GM19372 (cell line): Measurements from ENCODE around the gene MAP3K4.

Experiments
- ATAC-seq: cut with Tn5 transposase; IDR thresholded peaks from one replicate; pipeline ENCODE4 v1.9.1; 2021; ENCODE audit warnings: mild to moderate bottlenecking, low read depth, moderate library complexity; ENCODE audit not compliant: unreplicated experiment

MAP3K4 gene

GRCh38 chr6:161137839-161138542, 146.4 kb downstream of the MAP3K4 start:
- ATAC-seq = no peak

GRCh38 chr6:161138543-161139303, 147.2 kb downstream of the MAP3K4 start:
- no peak for ATAC-seq

GRCh38 chr6:161139304-161139765, 147.8 kb downstream of the MAP3K4 start:
- no peak for ATAC-seq

- no peak for ATAC-seq
These were observed 148.4 kb downstream of the MAP3K4 start for GRCh38 chr6:161139766-161140553.

GRCh38 chr6:161140554-161140875, 148.9 kb downstream of the MAP3K4 start:
- no peak for ATAC-seq

GRCh38 chr6:161141173-161141572, 149.6 kb downstream of the MAP3K4 start:
- ATAC-seq = no peak

- ATAC-seq = no peak
These were observed 151.4 kb downstream of the MAP3K4 start for GRCh38 chr6:161142957-161143296.

- no peak for ATAC-seq
These were observed 152.3 kb downstream of the MAP3K4 start for GRCh38 chr6:161143663-161144430.

GRCh38 chr6:161150136-161150535, 158.6 kb downstream of the MAP3K4 start:
- ATAC-seq = no peak

- ATAC-seq = no peak
These were observed 159.0 kb downstream of the MAP3K4 start for GRCh38 chr6:161150566-161150965.

GRCh38 chr6:161151059-161151645, 159.6 kb downstream of the MAP3K4 start:
- ATAC-seq = no peak

GRCh38 chr6:161151660-161152526, 160.3 kb downstream of the MAP3K4 start:
- ATAC-seq = no peak

GRCh38 chr6:161152527-161152862, 160.9 kb downstream of the MAP3K4 start:
- ATAC-seq = no peak

- ATAC-seq = no peak
These were observed 161.5 kb downstream of the MAP3K4 start for GRCh38 chr6:161152907-161153662.

- no peak for ATAC-seq
These were observed 162.2 kb downstream of the MAP3K4 start for GRCh38 chr6:161153725-161154124.

- ATAC-seq = no peak
These were observed 163.3 kb downstream of the MAP3K4 start for GRCh38 chr6:161154796-161155335.

GRCh38 chr6:161161121-161161520, 169.6 kb downstream of the MAP3K4 start:
- no peak for ATAC-seq

GRCh38 chr6:161161889-161162624, 170.5 kb downstream of the MAP3K4 start:
- ATAC-seq = no peak
